ENCODE data around the gene CDK4.
"Not testable (repeated sequence)": the region's sequence is repeated elsewhere in the genome, so short reads cannot be mapped to it uniquely, and the experiment has no call there.

Gene CDK4

GRCh38 chr12:57751788-57752667, at the start of gene CDK4:
TSS of gene CDK4 (minus strand) at chr12:57752310. CDS start at chr12:57751717, 593 bp downstream.
- peak; percentile 97 for FAIRE-seq

DNA sequence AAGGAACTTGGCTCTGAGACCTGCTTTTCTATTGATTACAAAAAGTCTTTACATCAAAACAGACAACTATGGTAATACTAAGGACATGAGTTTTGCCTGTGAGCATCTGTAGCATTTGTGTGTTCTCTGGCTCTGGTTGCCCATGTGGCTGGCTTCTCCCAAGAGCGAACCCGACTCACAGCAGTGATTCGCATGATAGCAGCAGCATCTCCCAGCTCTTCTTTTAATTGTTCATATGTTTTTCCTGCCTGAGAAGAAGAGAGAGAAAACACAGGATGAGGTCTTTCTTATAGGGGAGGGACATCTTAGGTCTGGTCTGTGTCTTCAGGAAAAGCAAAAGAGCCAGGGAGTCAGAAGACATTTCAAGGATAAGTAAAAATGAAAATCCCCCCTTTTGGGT, 48.9 kb upstream of the CDK4 start:
- no peak for FAIRE-seq

DNA sequence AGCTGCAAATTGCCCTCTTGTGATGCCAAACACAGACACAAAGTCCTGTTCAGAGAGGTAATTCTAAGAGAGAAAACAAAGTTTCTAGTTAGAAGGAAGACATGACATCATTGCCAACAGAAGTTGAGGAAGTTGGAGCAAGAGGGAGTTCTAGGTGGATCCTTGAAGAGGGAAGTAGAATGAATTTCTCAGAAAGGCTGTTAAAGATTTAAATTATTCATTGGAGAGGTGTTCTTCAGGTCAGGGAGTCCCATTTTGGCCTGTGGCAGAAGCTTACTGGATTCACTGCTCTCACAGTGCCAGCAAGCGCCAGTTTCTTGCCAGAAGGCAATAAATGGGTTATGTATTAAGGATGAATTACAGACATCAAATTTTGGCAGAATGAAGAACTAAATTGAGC, 45.8 kb upstream of the CDK4 start:
- FAIRE-seq, result no peak

- FAIRE-seq, result no peak
Observed at GRCh38 chr12:57796996-57797395, 44.9 kb upstream of the CDK4 start.

DNA sequence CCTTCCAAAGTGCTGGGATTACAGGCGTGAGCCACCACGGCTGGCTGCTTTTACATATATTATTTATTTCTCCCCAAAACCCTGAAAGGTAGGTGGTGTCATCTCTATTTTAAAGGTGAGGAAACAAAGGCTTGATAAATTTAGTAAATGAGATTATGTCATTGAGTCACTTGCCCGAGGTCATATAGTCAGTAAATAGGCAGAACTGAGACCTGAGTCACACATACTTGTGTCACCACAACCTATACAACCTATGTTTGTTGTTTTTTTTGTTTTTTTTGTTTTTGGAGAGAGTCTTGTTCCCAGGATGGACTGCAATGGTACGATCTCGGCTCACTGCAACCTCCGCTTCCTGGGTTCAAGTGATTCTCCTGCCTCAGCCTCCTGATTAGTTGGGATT, 43.2 kb upstream of the CDK4 start:
- no peak for FAIRE-seq

DNA sequence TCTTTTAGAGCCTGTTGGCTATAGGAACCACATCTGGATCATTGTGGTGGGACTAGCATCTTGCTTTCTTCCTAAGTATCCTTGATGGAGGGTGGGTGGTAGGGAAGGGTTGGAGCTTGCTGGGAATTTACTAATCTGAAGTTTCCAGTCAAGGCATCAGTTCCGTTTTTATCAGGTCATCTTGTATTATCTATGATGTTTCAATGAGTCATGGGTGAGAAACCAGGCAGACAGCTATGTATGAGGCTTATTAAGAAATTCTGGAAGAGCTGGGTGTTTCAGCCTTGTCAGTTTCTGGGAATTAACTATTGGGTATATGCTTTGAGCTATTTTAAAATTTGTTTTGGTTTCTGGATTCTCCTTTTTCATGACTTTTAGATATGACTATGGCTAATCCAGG, 41.8 kb upstream of the CDK4 start:
- no peak for FAIRE-seq

- no peak for FAIRE-seq
Observed at GRCh38 chr12:57783861-57784260, 31.8 kb upstream of the CDK4 start.

DNA sequence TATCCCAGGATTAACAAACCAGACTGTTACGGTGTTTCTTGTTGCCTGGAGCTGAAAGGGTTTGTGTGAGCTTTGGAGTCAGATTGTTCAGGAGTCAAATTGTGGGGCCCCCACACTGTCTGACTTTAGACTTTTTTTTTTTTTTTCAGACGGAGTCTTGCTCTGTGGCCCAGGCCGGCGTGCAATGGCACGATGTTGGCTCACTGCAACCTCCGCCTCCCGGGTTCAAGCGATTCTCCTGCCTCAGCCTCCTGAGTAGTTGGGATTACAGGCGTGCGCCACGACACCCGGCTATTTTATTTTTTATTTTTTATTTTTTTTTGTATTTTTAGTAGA, 31.3 kb upstream of the CDK4 start:
- no peak for FAIRE-seq

DNA sequence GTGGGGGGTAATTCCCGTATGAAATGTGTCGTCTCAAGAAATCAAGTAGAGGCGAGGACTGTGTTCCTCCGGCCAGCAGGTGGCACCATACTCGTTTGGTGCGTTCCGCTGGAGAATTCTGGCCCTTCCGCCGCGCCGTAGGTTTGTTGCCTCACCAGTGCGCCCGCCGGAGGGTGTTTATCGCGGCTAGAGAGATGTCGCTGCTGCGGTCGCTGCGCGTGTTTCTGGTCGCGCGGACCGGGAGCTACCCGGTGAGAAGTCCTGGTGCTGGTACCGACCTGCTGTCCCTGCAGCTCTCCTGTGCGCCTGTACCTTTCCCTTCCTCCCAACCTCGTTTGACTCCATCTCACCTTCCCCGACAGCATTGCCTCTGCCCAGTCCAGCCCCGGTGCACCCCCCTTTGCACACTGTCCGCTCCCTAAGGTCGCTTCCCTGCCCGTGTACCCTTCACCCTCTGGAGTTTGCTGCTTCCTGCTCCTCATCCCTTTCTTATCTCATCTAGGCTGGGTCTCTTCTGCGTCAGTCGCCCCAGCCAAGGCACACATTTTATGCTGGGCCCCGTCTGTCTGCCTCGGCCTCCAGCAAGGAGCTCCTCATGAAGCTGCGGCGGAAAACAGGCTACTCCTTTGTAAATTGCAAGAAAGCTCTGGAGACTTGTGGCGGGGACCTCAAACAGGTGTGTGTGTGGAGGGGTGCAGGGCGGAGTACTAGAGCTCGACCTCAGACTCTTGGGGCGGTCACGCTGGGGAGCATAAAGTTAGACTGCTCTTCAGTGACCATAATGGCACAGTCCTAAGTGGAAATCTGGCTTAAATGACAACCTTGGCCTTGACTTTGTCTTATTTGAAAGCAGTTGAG, 30.7 kb upstream of the CDK4 start, which contains the start of gene TSFM:
TSS of gene TSFM (plus strand) at position 180 of the 858 bp plus-strand sequence. CDS start at position 195, 15 bp downstream.
- FAIRE-seq, result no peak

- FAIRE-seq, result no peak
Observed at GRCh38 chr12:57782243-57782607, 30.1 kb upstream of the CDK4 start.

- FAIRE-seq, result no peak
Observed at GRCh38 chr12:57781801-57782200, 29.7 kb upstream of the CDK4 start.

DNA sequence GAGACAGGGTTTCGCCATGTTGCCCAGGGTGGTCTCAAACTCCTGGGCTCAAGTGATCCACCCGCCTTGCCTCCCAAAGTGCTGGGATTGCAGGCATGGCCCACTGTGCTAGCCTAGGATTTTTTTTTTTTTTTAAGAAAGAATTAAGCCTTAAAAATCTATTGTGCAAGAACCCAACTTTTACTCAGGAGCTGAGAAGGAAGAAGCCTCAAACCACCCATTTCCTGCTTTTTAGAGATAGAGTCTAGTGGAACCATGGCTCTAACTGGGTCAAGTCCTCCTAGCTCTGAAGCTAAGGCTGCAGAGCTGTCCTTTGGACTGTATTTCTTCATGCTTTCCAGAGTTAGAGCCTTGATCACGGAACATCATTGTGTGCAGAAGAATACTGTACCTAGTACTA, 29.1 kb upstream of the CDK4 start:
- FAIRE-seq, result no peak

DNA sequence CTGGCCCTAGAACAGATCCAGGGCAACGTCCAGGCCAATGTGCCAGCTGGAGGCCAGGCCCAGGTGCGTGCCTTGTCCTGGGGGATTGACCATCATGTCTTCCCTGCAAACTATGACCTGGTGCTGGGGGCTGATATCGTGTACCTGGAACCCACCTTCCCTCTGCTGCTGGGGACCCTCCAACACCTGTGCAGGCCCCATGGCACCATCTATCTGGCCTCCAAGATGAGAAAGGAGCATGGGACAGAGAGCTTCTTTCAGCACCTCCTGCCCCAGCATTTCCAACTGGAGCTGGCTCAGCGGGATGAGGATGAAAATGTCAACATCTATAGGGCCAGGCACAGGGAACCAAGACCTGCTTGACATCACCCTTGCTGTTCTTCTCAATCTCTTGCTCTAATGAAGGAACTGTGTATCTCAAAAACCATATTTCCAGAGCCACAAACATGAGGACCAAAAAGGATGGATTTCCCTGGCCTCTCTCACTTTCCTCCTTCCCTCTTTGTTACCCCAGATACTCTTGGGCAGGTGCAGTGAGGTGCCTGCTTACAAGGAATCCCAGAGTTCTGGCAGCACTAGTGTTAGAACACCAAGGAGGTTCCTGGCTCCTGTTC, 28.3 kb upstream of the CDK4 start:
- FAIRE-seq, result no peak

DNA sequence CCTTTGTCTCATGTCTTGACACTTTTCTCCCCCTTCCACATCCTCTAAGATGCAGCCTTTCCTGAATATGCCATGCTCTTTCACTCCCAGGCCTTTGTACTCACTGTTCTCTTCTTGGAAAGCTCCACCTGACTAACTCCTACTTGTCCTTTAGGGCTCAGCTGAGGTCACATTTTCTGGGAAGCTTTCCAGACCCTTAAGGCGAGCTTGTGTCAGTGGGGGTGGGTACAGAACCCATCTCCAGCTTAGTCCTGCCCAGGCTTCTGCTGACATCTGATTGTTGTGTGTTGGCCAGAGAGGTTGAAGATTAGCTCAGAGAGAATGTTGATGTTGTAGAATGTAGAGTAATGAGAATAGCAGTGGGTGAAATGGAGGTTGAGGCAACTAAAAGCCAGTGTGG, 27.6 kb upstream of the CDK4 start:
- FAIRE-seq, result no peak

DNA sequence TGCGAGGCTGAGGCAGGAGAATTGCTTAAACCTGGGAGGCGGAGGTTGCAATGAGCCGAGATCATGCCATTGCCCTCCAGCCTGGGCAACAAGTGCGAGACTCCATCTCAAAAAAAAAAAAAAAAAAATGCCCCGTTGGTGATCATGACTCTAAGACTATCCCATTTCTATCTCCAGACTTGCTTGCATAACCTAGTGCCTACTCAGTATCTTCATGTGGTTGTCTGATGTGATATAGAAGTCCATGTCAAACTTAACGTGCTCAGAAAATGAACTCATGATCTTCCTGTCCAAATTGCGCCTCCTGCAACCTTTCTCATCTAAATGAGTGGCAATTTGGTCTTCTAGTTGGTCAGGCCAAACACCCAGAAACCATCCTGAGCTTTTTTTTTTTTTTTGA, 25.8 kb upstream of the CDK4 start:
- FAIRE-seq, result no peak

GRCh38 chr12:57777367-57777766, 25.3 kb upstream of the CDK4 start:
- no peak for FAIRE-seq

DNA sequence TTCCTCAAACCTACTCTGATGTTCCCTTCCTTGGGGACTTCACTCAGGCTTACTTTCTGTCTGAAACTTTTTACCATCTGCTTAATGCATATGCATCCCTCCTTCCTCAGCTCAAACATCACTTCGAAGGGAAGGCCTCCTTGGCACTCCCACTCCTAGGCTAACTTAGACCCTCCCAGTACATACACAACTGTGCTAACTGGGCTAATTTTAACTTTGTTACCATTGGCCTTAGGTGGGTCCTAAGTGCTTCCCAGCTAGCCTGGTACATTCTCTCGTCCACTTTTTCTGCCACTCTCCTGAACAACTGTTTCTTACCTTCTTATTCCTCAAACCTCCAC, 24.1 kb upstream of the CDK4 start:
- no peak for FAIRE-seq

DNA sequence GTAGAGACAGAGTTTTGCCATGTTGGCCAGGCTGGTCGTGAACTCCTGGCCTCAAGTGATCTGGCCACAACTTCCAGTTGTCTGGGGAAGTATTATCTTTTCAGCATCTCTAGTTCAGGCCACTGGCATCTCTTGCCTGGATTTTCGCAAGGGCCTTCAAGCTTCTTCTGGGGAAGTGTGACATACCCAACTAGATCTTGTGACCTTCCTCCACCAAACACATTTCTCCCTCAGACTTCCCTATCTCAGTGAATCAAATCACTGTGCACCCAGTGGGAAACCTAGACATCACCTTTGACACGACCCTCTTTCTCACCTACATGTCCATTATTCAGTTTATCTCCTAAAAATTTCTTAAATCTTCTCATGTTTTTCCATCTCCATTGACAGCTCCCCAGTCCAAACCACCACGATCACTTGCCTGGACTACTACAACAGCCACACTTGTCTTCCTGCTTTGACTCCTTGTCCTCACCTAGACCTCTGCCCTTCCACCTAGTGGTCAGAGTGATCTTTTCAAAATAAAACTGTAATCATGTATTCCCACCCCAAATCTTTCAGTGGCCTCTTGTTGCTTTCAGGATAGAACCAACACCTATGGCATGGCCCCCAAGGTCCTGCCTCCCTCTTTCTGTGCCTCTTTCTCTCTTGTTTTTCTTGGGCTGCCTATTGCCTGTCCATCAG, 23.6 kb upstream of the CDK4 start:
- no peak for FAIRE-seq

GRCh38 chr12:57775044-57775443, 22.9 kb upstream of the CDK4 start:
- FAIRE-seq, result no peak

DNA sequence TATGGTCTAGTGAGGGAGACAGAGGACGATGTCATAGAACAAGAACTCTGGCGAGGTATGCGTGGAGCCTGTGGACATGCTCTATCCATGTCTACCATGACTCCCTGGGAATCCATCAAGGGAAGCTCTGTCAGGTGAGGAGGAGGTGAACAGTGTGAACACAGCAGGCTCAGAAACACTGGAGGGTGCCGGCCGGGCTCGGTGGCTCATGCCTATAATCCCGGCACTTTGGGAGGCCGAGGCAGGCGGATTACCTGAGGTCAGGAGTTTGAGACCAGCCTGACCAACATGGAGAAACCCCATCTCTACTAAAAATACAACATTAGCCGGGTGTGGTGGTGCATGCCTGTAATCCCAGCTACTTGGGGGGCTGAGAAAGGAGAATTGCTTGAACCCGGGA, 22.5 kb upstream of the CDK4 start:
- FAIRE-seq, result not testable (repeated sequence)

DNA sequence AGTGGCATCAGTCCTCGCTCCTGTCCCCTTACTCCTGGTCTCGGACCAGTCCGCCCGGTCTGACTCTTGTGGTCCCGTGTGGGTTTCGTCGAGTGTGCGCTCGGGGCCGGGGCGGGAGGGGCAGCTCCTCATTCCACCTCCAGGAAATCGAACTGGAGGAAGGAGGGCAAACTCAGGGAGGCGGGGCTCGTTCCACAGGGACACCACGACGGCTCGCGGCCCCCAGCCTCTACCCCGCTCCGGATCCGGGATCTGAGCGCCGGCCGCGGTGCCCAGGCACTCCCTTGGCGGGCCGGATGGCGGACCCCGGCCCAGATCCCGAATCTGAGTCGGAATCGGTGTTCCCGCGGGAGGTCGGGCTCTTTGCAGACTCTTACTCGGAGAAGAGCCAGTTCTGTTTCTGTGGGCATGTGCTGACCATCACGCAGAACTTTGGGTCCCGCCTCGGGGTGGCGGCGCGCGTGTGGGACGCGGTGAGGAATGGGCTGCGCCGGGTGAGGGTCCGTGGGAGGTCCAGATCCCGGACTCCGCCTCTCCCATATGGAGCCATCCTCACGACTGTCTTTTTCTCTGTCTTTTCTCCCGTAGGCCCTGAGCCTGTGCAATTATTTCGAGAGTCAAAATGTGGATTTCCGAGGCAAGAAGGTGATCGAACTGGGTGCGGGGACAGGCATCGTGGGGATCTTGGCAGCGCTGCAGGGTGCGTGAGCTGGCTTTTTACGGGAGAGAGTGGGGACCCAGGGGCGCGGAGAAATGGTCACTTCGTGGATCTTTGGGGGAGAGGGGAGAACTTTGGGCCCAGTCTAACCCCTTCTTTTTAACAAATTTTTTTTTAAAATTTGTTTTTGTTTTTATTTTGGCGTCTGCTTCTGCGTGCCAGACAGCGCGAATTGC, 20.6 kb upstream of the CDK4 start, which contains the start of gene EEF1AKMT3:
TSS of gene EEF1AKMT3 (plus strand) at position 186 of the 894 bp plus-strand sequence. CDS start at position 297, 111 bp downstream.
- FAIRE-seq, result no peak

Measured in endometrium (tissue), 2 donors.